CD14-positive monocyte (primary cell): ENCODE data around the gene FBXL17. TPM values are rescaled to one million over a fixed set of nuclear protein-coding genes. Genes with fewer than 3 reads are reported as not detected.

Experiments
- DNase-seq, 3 donors: peaks; one replicate each; pipeline ENCODE4 v3.0.0-alpha.2; 2011 to 2022
- H2AFZ ChIP-seq: 2 replicates; pipeline ENCODE4 v1.6.0; 2012; ENCODE audit warnings: mild to moderate bottlenecking, low read depth, low read length, inconsistent platforms; ENCODE audit not compliant: insufficient read depth, poor library complexity, severe bottlenecking
- H3K27ac ChIP-seq, 2 donors: 1 replicate in 1 of 2; 2 replicates in 1 of 2; pipeline ENCODE4 v1.5.1; 2012 to 2013; ENCODE audit warnings: low read length in 2 of 2, control low read depth in 1 of 2, inconsistent platforms in 1 of 2, low read depth in 1 of 2, mild to moderate bottlenecking in 1 of 2
- H3K27me3 ChIP-seq, 2 donors: one replicate each; pipeline versions ENCODE4 v1.6.0 to v1.6.1; 2011 to 2013; ENCODE audit warnings: low read length in 2 of 2; ENCODE audit not compliant: control insufficient read depth in 2 of 2, insufficient read depth in 2 of 2
- H3K36me3 ChIP-seq, 2 donors: replicated peaks in 1 of 2; 1 replicate in 1 of 2; 2 replicates in 1 of 2; pipeline versions ENCODE4 v1.5.1 to v1.6.1; 2012 to 2013; ENCODE audit warnings: low read length in 2 of 2, control low read depth in 1 of 2, inconsistent platforms in 1 of 2, mild to moderate bottlenecking in 1 of 2; ENCODE audit not compliant: insufficient read depth in 2 of 2, control insufficient read depth in 1 of 2
- H3K4me1 ChIP-seq, 2 donors: 1 replicate in 1 of 2; 2 replicates in 1 of 2; pipeline versions ENCODE4 v1.5.1 to v1.6.1; 2012 to 2013; ENCODE audit warnings: low read length in 2 of 2, control low read depth in 1 of 2, inconsistent platforms in 1 of 2, mild to moderate bottlenecking in 1 of 2, moderate library complexity in 1 of 2; ENCODE audit not compliant: insufficient read depth in 2 of 2, control insufficient read depth in 1 of 2
- H3K4me2 ChIP-seq: replicated peaks from 2 replicates; pipeline ENCODE3; 2012; ENCODE audit warnings: low read length, moderate library complexity, mild to moderate bottlenecking; ENCODE audit not compliant: poor library complexity, severe bottlenecking; ENCODE audit errors: extremely low read depth
- H3K4me3 ChIP-seq, 3 experiments: fragments of 200-600 bp in 1 of 3; sonication (generic) in 1 of 3; replicated peaks in 1 of 3; 1 replicate in 2 of 3; 2 replicates in 1 of 3; pipeline ENCODE4 v1.5.1; 2011 to 2013; ENCODE audit warnings: low read length in 3 of 3, mild to moderate bottlenecking in 3 of 3, control low read depth in 2 of 3, low read depth in 2 of 3, inconsistent platforms in 1 of 3, moderate library complexity in 1 of 3
- H3K79me2 ChIP-seq: 2 replicates; pipeline ENCODE4 v1.6.0; 2012; ENCODE audit warnings: mild to moderate bottlenecking, control low read depth, inconsistent platforms, low read length, moderate library complexity; ENCODE audit not compliant: insufficient read depth
- H3K9ac ChIP-seq: 2 replicates; pipeline ENCODE4 v1.6.0; 2017; ENCODE audit warnings: low read length, mild to moderate bottlenecking; ENCODE audit not compliant: insufficient read depth, poor library complexity, severe bottlenecking
- H3K9me3 ChIP-seq, 2 donors: replicated peaks in 1 of 2; 1 replicate in 1 of 2; 2 replicates in 1 of 2; pipeline versions ENCODE4 v1.5.1 to v1.6.1; 2012 to 2013; ENCODE audit warnings: low read length in 2 of 2, control low read depth in 1 of 2; ENCODE audit not compliant: control insufficient read depth in 1 of 2, insufficient read depth in 1 of 2
- H4K20me1 ChIP-seq: 2 replicates; pipeline ENCODE4 v1.6.0; 2012; ENCODE audit warnings: mild to moderate bottlenecking, low read length, control low read depth, moderate library complexity; ENCODE audit not compliant: insufficient read depth
- H3K27ac Mint-ChIP-seq, 7 donors: one replicate each; pipeline ENCODE4 v1.8.0; 2020; ENCODE audit warnings: mild to moderate bottlenecking in 7 of 7, mixed read lengths in 7 of 7, moderate library complexity in 6 of 7, inconsistent platforms in 2 of 7
- H3K27me3 Mint-ChIP-seq, 3 donors: one replicate each; pipeline ENCODE4 v1.8.0; 2021 to 2022; ENCODE audit warnings: low read depth in 3 of 3, mild to moderate bottlenecking in 3 of 3, mixed read lengths in 3 of 3, moderate library complexity in 3 of 3, inconsistent platforms in 1 of 3
- H3K36me3 Mint-ChIP-seq, 2 donors: one replicate each; pipeline ENCODE4 v1.8.0; 2020; ENCODE audit warnings: mixed read lengths in 2 of 2, inconsistent platforms in 1 of 2, mild to moderate bottlenecking in 1 of 2
- H3K4me1 Mint-ChIP-seq: one replicate; pipeline ENCODE4 v1.8.0; 2020; ENCODE audit warnings: mild to moderate bottlenecking, mixed read lengths
- H3K4me3 Mint-ChIP-seq, 2 donors: one replicate each; pipeline ENCODE4 v1.8.0; 2020; ENCODE audit warnings: mild to moderate bottlenecking in 2 of 2, mixed read lengths in 2 of 2, moderate library complexity in 1 of 2
- H3K9me3 Mint-ChIP-seq, 7 donors: one replicate each; pipeline ENCODE4 v1.8.0; 2020 to 2022; ENCODE audit warnings: mixed read lengths in 7 of 7, mild to moderate bottlenecking in 6 of 7, moderate library complexity in 6 of 7, inconsistent platforms in 2 of 7
- WGBS: methylation state at CpG from one replicate; pipeline ENCODE4 v1.1.5; 2013; ENCODE audit warnings: missing lambda C conversion rate; ENCODE audit not compliant: insufficient coverage; 5-methylcytosine and 5-hydroxymethylcytosine counted together
- intact Hi-C, 2 donors: fragments of 100-400 bp; cut with micrococcal nuclease; formaldehyde crosslinking; loops; one replicate each; pipeline versions ENCODE4 v1.15.0 to v1.15.1; 2023
- polyA plus RNA-seq, 3 donors: library from polyadenylated mRNA; depleted of rRNA in 1 of 3; unstranded in 2 of 3; stranded (reverse) in 1 of 3; fragments of 300-500 nt in 2 of 3; fragments of >200 nt in 1 of 3; fragmentation: Illumina TruSeq in 2 of 3; gene quantifications; 1 replicate in 2 of 3; 2 replicates in 1 of 3; pipeline ENCODE4 v1.2.3, GENCODE V29; 2012 to 2021
- TF ChIP-seq, protein P1 (sequence below): fragments of 200-600 bp; IDR thresholded peaks from one replicate; pipeline ENCODE4 v1.8.0; 2022; ENCODE audit warnings: antibody characterized with exemption, mild to moderate bottlenecking

The FBXL17 gene
- polyA plus RNA-seq, 3 donors: 1.5 to 6.6 (median 2.0) TPM

DNA sequence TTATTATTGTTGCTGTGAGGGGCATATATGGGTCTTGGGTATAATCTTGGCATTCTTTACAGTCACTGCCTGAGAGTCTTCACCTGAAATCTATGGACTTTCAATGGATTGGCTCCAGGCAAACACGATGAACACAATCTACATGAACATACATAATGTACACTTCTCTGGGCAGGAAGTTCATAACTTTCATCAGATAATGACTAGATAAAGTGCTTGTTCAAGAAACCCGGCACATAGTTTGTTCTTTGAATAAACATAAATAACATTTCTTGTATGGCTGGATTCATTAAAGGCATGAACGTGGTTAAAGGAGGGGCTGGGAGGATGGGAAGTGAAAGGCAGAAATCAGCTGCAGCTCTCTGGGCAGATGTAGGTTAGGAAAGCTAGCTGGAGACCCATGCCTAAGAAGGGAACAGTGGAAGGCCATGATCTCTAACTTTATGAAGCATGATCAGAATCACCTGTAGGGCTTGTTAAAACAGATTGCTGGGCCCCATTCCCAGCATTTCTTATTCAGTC, 404.3 kb downstream of the FBXL17 start:
- H3K27ac Mint-ChIP-seq: no peak overlapping the region
- Histone ChIP-seq H3K4me3 (no peak overlapping the region), H3K36me3 (no peaks in the 10 kb centered on the region), H3K9me3 (no peaks in the 10 kb centered on the region), H3K79me2 (no peaks in the 10 kb centered on the region), H4K20me1 (no peaks in the 10 kb centered on the region), H3K9ac (no peak overlapping the region), H3K4me2 (no peak overlapping the region), H2AFZ (no peak overlapping the region), H3K27me3 (no peaks in the 10 kb centered on the region), H3K27ac (no peak overlapping the region), H3K4me1 (no peaks in the 10 kb centered on the region)
- H3K36me3 Mint-ChIP-seq: no peaks in the 10 kb centered on the region
- H3K27me3 Mint-ChIP-seq: no peaks in the 10 kb centered on the region
- no peak overlapping the region for H3K4me3 Mint-ChIP-seq
- H3K9me3 Mint-ChIP-seq: peaks cover 0 to 3% (median 0%) of the 10 kb centered on the region in 7 donors
- TF ChIP-seq, protein P1, sequence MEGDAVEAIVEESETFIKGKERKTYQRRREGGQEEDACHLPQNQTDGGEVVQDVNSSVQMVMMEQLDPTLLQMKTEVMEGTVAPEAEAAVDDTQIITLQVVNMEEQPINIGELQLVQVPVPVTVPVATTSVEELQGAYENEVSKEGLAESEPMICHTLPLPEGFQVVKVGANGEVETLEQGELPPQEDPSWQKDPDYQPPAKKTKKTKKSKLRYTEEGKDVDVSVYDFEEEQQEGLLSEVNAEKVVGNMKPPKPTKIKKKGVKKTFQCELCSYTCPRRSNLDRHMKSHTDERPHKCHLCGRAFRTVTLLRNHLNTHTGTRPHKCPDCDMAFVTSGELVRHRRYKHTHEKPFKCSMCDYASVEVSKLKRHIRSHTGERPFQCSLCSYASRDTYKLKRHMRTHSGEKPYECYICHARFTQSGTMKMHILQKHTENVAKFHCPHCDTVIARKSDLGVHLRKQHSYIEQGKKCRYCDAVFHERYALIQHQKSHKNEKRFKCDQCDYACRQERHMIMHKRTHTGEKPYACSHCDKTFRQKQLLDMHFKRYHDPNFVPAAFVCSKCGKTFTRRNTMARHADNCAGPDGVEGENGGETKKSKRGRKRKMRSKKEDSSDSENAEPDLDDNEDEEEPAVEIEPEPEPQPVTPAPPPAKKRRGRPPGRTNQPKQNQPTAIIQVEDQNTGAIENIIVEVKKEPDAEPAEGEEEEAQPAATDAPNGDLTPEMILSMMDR: no peak
- DNase-seq: no peak
- intact Hi-C loops: no loop called here
- 50% methylated on average over 1 of the region's 3 CpGs for WGBS
- H3K4me1 Mint-ChIP-seq: peaks cover 2% of the 10 kb centered on the region

GRCh38 chr5:107975568-107975967, 406.3 kb downstream of the FBXL17 start:
- Histone ChIP-seq H2AFZ (no peak overlapping the region), H3K9me3 (no peaks in the 10 kb centered on the region), H3K79me2 (no peaks in the 10 kb centered on the region), H3K36me3 (no peaks in the 10 kb centered on the region), H3K9ac (no peak overlapping the region), H4K20me1 (no peaks in the 10 kb centered on the region), H3K4me2 (no peak overlapping the region), H3K27me3 (no peaks in the 10 kb centered on the region), H3K4me3 (no peak overlapping the region), H3K27ac (no peak overlapping the region), H3K4me1 (no peaks in the 10 kb centered on the region)
- Mint-ChIP-seq H3K9me3 (peaks cover 0 to 2% (median 0%) of the 10 kb centered on the region in 7 donors), H3K4me1 (peaks cover 2% of the 10 kb centered on the region), H3K27me3 (no peaks in the 10 kb centered on the region), H3K27ac (no peak overlapping the region), H3K36me3 (peaks cover 0 to 3% of the 10 kb centered on the region in 2 donors), H3K4me3 (no peak overlapping the region)
- TF ChIP-seq, protein P1: no peak
- intact Hi-C loops: no loop called here
- no CpG with 5 or more reads among the region's 3 CpGs for WGBS
- no peak for DNase-seq
